Fibroblast of skin of abdomen (primary cell): ENCODE results near the gene SFRP5.

Experiments used
- DNase-seq: peaks from one replicate; pipeline ENCODE4 v3.0.0-alpha.2; 2013

The SFRP5 gene

DNA sequence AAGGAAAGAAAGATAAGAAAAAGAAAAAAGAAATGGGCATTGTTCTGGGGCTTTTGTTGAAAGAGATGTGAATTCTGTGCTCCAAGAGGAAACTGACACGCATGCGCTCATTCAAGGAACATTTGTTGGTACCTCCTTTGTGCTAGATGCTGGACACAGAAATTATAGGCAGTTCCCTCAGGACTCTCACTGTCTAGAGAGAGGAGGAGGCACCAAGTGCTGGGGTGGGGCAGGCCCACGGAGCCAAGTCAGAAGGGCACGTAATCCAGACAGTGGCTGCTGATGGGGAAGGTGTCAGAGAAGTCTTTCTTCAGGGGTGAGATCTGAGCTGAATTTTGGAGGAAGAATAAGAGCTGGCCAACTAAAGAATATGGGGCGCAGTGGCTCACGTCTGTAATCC is 37.8 kb downstream of the SFRP5 start:
- no peak for DNase-seq

DNA sequence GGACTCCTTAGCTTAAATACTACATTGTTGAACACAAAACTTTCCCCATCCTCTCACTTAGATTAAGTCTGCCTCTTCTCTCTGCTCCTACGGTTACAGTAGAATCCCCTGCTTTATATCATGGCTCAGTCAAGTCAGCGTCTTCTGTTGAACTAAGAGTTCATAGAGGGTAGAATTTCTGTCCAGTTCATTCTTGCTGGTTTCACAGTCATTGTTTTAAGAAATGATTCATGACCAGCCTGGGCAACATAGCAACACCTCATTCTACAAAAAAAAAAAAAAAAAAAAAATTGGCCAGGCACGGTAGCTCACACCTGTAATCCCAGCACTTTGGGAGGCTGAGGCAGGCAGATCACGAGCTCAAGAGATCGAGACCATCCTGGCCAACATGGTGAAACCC is 38.5 kb downstream of the SFRP5 start:
- no peak for DNase-seq

- no peak for DNase-seq
Measured at GRCh38 chr10:97732052-97732359, 39.8 kb downstream of the SFRP5 start.

DNA sequence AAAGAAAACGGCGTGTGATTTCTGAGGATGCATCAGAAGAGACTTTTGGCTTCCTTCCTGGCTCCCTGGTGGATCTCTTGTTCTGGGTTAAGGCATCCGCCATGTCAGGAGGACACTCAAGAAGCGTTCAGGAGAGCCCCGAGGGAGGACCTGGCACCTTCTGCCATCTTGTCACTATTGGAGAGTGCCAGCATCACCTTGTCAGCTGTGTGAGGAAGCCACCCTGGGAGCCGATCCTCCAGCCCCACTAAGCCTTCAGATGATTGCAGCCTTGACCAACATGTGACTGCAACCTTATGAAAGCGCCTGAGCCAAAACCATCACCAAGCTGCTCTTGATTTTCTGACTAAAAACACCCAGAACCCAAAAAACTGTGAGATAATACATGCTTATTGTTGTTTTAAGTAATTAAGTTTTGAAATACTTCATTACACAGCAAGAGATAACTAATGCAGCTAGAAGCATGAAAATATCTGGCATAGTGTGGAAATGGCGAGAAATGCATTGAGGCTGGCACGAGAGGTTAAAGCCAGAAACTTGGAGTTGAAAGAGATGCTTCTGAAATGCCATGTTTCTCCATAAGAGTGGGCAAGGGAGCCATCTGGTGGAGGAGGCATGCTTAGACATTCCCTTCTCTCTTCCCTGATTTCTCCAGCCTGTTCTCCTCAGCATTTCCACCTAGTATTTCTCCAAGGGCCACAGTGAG is 40.3 kb downstream of the SFRP5 start:
- DNase-seq, result peak; percentile 71

DNA sequence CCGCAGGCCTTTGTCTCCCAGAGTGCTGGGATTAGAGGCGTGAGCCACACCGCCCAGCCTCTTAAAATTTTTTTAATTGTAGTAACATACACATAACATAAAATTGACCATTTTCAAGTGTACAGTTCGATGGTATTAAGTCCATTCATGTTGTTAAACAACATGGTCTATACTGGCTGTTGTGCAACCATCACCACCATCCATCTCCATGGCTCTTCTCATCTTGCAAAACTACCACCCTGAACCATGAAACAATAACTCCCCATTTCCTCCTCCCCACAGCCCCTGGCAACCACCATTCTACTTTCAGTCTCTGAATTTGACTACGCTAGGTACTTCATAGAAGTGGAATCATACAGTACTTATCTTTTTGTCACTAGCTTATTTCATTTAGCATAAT is 42.8 kb downstream of the SFRP5 start:
- no peak for DNase-seq

DNA sequence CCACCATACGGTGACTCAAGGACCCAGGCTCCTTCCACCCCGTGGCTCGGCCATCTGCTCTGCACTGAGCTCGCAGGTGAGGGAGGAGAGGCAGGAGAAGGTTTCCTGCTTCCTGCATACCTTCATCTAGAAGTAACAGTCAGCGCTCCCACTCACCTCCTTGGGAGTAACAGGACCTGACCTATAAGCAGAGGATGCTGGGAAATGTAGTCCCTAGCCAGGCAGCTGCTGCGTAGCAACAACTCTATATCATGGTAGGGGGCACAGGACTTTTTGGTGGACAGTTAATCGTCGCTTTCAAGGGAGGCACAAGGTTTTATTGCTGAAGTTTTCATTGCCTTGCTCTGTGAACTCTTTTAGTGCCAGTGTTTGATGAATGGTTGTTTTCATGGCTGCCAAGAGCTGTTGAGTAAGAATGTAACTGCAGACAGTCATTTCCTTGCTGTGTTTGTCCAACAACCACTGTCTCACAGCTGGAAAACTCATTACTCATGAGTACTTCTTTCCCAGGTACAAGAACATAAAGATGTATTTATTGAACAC is 45.1 kb downstream of the SFRP5 start:
- peak; percentile 60 for DNase-seq

GRCh38 chr10:97724341-97724941 is 47.4 kb downstream of the SFRP5 start:
- peak; percentile 39 for DNase-seq

- no peak for DNase-seq
Measured at GRCh38 chr10:97723001-97723400, 48.8 kb downstream of the SFRP5 start.

GRCh38 chr10:97721871-97722780 is 49.7 kb downstream of the SFRP5 start:
- DNase-seq, result no peak

- DNase-seq, result no peak
Measured at GRCh38 chr10:97719602-97720001, 52.2 kb downstream of the SFRP5 start.

- no peak for DNase-seq
Measured at GRCh38 chr10:97718659-97719142, 53.1 kb downstream of the SFRP5 start.

- no peak for DNase-seq
Measured at GRCh38 chr10:97718178-97718577, 53.6 kb downstream of the SFRP5 start.

- no peak for DNase-seq
Measured at GRCh38 chr10:97717627-97718026, 54.2 kb downstream of the SFRP5 start.
